ENCODE data around the gene LAIR2.
"Not testable (repeated sequence)": the region's sequence is repeated elsewhere in the genome, so short reads cannot be mapped to it uniquely, and the experiment has no call there.

LAIR2 gene

DNA sequence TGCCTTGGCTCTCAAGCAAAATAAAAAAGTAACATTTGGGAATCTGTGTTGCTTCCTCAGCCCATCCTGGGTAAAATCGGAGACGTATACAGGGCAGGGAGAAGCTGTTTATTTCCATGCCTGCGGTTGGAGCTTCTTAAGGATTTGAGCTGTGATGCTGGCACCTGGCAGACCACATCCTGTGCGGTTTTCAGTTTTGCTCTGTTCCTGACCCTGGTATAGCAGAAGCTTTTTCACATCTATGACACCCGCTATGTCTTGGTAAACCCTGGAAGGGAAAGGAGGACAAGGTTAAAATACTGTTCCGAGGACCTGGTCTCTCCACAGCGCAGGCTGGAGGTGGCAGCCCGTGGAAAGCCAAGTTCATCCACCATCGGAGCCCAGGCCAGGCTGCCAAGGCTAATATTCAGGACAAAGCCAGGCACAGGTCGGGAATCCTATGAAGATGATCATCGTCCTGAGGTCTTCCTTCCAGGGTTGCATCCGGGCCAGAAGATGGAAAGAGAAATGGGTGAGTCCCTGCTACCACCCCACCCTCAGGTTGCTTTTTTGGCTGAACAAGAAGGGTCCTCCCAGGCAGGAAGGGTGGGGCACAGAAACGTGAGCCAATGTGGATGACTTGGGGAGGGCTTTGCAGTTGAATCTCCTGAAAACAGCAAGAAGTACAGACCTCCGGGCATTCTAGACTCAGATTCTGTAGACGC is 4.7 kb upstream of the LAIR2 start:
- H4K20me1 ChIP-seq (ENCODE audit: insufficient read depth, low read length); H3K9me3 ChIP-seq (ENCODE audit: insufficient read depth, low read length, severe bottlenecking); H2AFZ ChIP-seq (ENCODE audit: low read depth, low read length); H3K79me2 ChIP-seq (ENCODE audit: insufficient read depth, low read length); H3K36me3 ChIP-seq (ENCODE audit: insufficient read depth, low read length); H3K27me3 ChIP-seq (ENCODE audit: insufficient read depth, low read length, poor library complexity): not testable (repeated sequence)
- peaks cover 24% of the 10 kb centered on the region for H3K4me1 ChIP-seq (ENCODE audit: insufficient read depth, low read length)
- peak overlapping the region; percentile 60 for H3K9ac ChIP-seq (ENCODE audit: low read depth, low read length)
- DNase-seq, result peak; percentile 69
- peak overlapping the region; percentile 84 for H3K27ac ChIP-seq (ENCODE audit: low read length)
- peak; percentile 91 for ATAC-seq (ENCODE audit: insufficient read depth, low read depth)
- peak overlapping the region; percentile 25 to 54; a peak in 3 of 4 replicates for H3K4me3 ChIP-seq (ENCODE audit: low read depth in 1 of 2, low read length in 2 of 2)
- peak overlapping the region; percentile 22; the same call in 1 of the 2 replicates for H3K4me2 ChIP-seq (ENCODE audit: insufficient read depth, low read length)

DNA sequence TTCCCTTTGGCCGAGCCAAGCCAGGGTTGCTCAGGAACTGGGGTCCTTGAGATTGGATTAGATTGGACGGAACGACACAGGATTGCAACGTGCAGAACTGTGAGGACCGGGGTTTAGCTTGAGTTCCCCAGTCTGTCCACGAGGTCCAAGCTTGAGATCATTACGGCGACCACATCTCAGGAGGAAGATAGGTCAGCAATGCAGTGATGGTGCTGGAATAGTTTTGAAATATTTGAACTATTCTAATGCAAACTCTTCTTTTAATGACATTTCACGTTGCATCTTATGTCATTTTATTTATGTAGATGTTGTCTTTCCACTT is 4.2 kb upstream of the LAIR2 start:
- H3K27ac ChIP-seq (ENCODE audit: low read length), result peak overlapping the region; percentile 84
- not testable (repeated sequence) for H3K27me3 ChIP-seq (ENCODE audit: insufficient read depth, low read length, poor library complexity); ATAC-seq (ENCODE audit: insufficient read depth, low read depth); H3K79me2 ChIP-seq (ENCODE audit: insufficient read depth, low read length); H3K9me3 ChIP-seq (ENCODE audit: insufficient read depth, low read length, severe bottlenecking); H3K36me3 ChIP-seq (ENCODE audit: insufficient read depth, low read length); H2AFZ ChIP-seq (ENCODE audit: low read depth, low read length); H4K20me1 ChIP-seq (ENCODE audit: insufficient read depth, low read length)
- peak overlapping the region; percentile 25 to 54; a peak in 3 of 4 replicates for H3K4me3 ChIP-seq (ENCODE audit: low read depth in 1 of 2, low read length in 2 of 2)
- peak overlapping the region; percentile 60 for H3K9ac ChIP-seq (ENCODE audit: low read depth, low read length)
- 0 out of 2 replicates have a peak overlapping the region, but pooled peaks have one; percentile 22 for H3K4me2 ChIP-seq (ENCODE audit: insufficient read depth, low read length)
- DNase-seq, result peak; percentile 38
- H3K4me1 ChIP-seq (ENCODE audit: insufficient read depth, low read length), result peaks cover 24% of the 10 kb centered on the region

DNA sequence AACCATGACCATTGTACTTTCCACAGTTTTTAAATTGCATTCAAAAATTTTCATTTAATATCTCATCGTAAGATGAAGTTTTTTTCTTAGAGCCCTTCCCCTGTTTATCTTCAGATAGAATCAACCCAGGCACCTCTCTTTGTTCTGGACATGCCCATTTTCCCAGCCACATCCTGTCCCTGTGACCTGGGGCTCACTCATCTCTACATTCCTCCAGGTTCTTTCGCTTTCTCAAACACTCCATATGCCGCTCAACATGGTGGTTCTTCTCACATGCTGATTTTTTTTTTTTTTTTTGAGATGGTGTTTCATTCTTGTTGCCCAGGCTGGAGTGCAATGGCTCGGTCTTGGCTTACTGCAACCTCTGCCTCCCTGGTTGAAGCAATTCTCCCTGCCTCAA is 2.9 kb downstream of the LAIR2 start:
- H3K27me3 ChIP-seq (ENCODE audit: insufficient read depth, low read length, poor library complexity); H4K20me1 ChIP-seq (ENCODE audit: insufficient read depth, low read length); H3K4me1 ChIP-seq (ENCODE audit: insufficient read depth, low read length); H3K9me3 ChIP-seq (ENCODE audit: insufficient read depth, low read length, severe bottlenecking); H3K79me2 ChIP-seq (ENCODE audit: insufficient read depth, low read length); H3K4me3 ChIP-seq (ENCODE audit: low read depth in 1 of 2, low read length in 2 of 2); H2AFZ ChIP-seq (ENCODE audit: low read depth, low read length); H3K36me3 ChIP-seq (ENCODE audit: insufficient read depth, low read length); H3K27ac ChIP-seq (ENCODE audit: low read length); H3K9ac ChIP-seq (ENCODE audit: low read depth, low read length); H3K4me2 ChIP-seq (ENCODE audit: insufficient read depth, low read length); DNase-seq; ATAC-seq (ENCODE audit: insufficient read depth, low read depth): not testable (repeated sequence)

DNA sequence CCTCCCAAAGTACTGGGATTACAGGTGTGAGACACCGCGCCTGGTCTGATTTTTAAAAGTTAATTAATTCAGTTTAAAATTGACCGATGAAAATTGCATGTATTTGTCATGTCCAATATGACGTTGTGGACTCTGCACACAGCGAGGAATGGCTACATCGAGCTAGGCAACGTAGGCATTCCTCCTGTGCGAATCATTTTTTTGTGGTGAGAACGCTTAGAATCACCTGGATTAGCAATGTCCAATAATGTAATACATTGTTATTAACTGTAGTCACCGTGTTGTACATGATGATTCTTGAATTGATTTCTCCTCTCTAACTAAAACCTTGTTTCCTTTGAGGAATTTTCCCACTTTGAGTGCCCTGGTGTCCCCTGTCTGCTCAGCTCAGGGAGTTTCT is 3.4 kb downstream of the LAIR2 start:
- H4K20me1 ChIP-seq (ENCODE audit: insufficient read depth, low read length), result no peaks in the 10 kb centered on the region
- no peak overlapping the region for H2AFZ ChIP-seq (ENCODE audit: low read depth, low read length)
- H3K9me3 ChIP-seq (ENCODE audit: insufficient read depth, low read length, severe bottlenecking), result no peaks in the 10 kb centered on the region
- peaks cover 2% of the 10 kb centered on the region; the same call in 1 of the 2 replicates for H3K4me1 ChIP-seq (ENCODE audit: insufficient read depth, low read length)
- no peak overlapping the region for H3K9ac ChIP-seq (ENCODE audit: low read depth, low read length)
- DNase-seq (no peak), ATAC-seq (ENCODE audit: insufficient read depth, low read depth) (no peak)
- no peak overlapping the region for H3K4me2 ChIP-seq (ENCODE audit: insufficient read depth, low read length)
- no peak overlapping the region for H3K27ac ChIP-seq (ENCODE audit: low read length)
- no peaks in the 10 kb centered on the region for H3K27me3 ChIP-seq (ENCODE audit: insufficient read depth, low read length, poor library complexity)
- H3K36me3 ChIP-seq (ENCODE audit: insufficient read depth, low read length), result no peaks in the 10 kb centered on the region
- no peak for TF ChIP-seq EZH2 (IDR thresholded peaks at IDR 0.05; ENCODE audit: borderline replicate concordance, low read depth, low read length, severe bottlenecking)
- TF ChIP-seq, protein P1, sequence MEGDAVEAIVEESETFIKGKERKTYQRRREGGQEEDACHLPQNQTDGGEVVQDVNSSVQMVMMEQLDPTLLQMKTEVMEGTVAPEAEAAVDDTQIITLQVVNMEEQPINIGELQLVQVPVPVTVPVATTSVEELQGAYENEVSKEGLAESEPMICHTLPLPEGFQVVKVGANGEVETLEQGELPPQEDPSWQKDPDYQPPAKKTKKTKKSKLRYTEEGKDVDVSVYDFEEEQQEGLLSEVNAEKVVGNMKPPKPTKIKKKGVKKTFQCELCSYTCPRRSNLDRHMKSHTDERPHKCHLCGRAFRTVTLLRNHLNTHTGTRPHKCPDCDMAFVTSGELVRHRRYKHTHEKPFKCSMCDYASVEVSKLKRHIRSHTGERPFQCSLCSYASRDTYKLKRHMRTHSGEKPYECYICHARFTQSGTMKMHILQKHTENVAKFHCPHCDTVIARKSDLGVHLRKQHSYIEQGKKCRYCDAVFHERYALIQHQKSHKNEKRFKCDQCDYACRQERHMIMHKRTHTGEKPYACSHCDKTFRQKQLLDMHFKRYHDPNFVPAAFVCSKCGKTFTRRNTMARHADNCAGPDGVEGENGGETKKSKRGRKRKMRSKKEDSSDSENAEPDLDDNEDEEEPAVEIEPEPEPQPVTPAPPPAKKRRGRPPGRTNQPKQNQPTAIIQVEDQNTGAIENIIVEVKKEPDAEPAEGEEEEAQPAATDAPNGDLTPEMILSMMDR (IDR thresholded peaks at IDR 0.05; ENCODE audit: borderline replicate concordance, extremely low read depth, low read length, poor library complexity, severe bottlenecking), result no peak
- 0 out of 2 replicates have a peak, but pooled peaks cover 2% of the 10 kb centered on the region for H3K79me2 ChIP-seq (ENCODE audit: insufficient read depth, low read length)
- no peak overlapping the region for H3K4me3 ChIP-seq (ENCODE audit: low read depth in 1 of 2, low read length in 2 of 2)

DNA sequence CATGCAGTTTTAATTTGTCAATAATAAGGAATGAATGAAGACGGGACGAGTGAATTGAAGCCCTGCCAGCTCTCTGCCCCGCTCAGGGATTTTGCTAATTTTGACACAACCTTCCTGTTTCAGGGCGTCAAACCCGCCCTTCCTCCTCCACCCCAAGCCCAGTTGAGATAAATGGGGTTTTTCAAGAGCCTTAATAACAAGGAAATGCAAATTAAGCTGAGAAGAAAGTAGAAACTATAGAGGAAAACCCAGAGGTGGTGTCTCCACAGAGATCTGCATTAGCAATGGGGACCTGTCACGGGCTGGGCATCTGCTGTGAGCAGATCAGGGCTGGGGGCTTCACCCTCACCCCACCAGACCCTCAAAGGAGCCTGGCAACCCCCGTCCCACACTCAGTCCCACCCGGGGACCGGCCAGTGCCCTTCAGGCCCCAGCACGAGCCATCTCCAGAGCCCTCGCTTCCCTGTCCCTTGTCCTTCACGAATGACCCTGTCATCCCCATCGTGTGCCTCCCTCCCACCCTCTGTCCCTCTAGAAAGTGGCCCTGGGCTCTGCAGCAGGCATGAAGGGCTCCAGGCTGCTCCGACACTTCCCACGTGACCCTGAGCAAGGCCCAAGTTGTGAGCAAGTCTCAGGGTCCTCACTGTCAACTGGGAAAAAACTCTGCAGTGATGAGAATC is 4.5 kb downstream of the LAIR2 start:
- H3K9ac ChIP-seq (ENCODE audit: low read depth, low read length); H3K9me3 ChIP-seq (ENCODE audit: insufficient read depth, low read length, severe bottlenecking); H3K27me3 ChIP-seq (ENCODE audit: insufficient read depth, low read length, poor library complexity); H3K4me2 ChIP-seq (ENCODE audit: insufficient read depth, low read length); H3K4me3 ChIP-seq (ENCODE audit: low read depth in 1 of 2, low read length in 2 of 2); DNase-seq; H2AFZ ChIP-seq (ENCODE audit: low read depth, low read length); H3K27ac ChIP-seq (ENCODE audit: low read length); H3K79me2 ChIP-seq (ENCODE audit: insufficient read depth, low read length); H4K20me1 ChIP-seq (ENCODE audit: insufficient read depth, low read length); H3K4me1 ChIP-seq (ENCODE audit: insufficient read depth, low read length); ATAC-seq (ENCODE audit: insufficient read depth, low read depth); H3K36me3 ChIP-seq (ENCODE audit: insufficient read depth, low read length): not testable (repeated sequence)
